Liver (tissue), 9 donors: Measurements from ENCODE around the gene FARSB. TPM values are rescaled to one million over a fixed set of nuclear protein-coding genes. Genes with fewer than 3 reads are reported as not detected.

Source experiments
- DNase-seq: peaks from one replicate; pipeline ENCODE4 v3.0.0-alpha.2; 2017; ENCODE audit warnings: low spot score
- H3K27ac ChIP-seq, 2 donors: one replicate each; pipeline ENCODE4 v1.7.0; 2013; ENCODE audit warnings: inconsistent platforms in 2 of 2, low read length in 2 of 2, control low read depth in 1 of 2, low read depth in 1 of 2, mild to moderate bottlenecking in 1 of 2
- H3K27me3 ChIP-seq, 4 donors: one replicate each; pipeline versions ENCODE4 v1.6.1 to v1.7.0; 2013; ENCODE audit warnings: low read length in 3 of 4, inconsistent platforms in 1 of 4, mild to moderate bottlenecking in 1 of 4, moderate library complexity in 1 of 4; ENCODE audit not compliant: control insufficient read depth in 4 of 4, insufficient read depth in 4 of 4
- H3K36me3 ChIP-seq, 4 donors: one replicate each; pipeline versions ENCODE4 v1.6.1 to v1.7.0; 2013; ENCODE audit warnings: low read length in 3 of 4, mild to moderate bottlenecking in 3 of 4, low read depth in 1 of 4, moderate library complexity in 1 of 4; ENCODE audit not compliant: control insufficient read depth in 4 of 4, insufficient read depth in 3 of 4
- H3K4me1 ChIP-seq, 4 donors: one replicate each; pipeline versions ENCODE4 v1.6.1 to v1.7.0; 2013; ENCODE audit warnings: low read length in 3 of 4, mild to moderate bottlenecking in 3 of 4, moderate library complexity in 1 of 4; ENCODE audit not compliant: control insufficient read depth in 4 of 4, insufficient read depth in 4 of 4
- H3K4me3 ChIP-seq, 3 donors: one replicate each; pipeline versions ENCODE4 v1.6.1 to v1.7.0; 2013; ENCODE audit warnings: low read length in 3 of 3, control low read depth in 1 of 3, low read depth in 1 of 3, mild to moderate bottlenecking in 1 of 3
- H3K9ac ChIP-seq, 2 donors: one replicate each; pipeline ENCODE4 v1.7.0; 2013; ENCODE audit warnings: low read length in 2 of 2, mild to moderate bottlenecking in 2 of 2, moderate library complexity in 2 of 2, control low read depth in 1 of 2, low read depth in 1 of 2
- H3K9me3 ChIP-seq, 4 donors: one replicate each; pipeline versions ENCODE4 v1.6.1 to v1.7.0; 2013; ENCODE audit warnings: low read length in 3 of 4; ENCODE audit not compliant: control insufficient read depth in 4 of 4
- EGR1 ChIP-seq, 2 donors: IDR thresholded peaks; 2 replicates each; pipeline ENCODE4 v1.6.1; 2016 to 2018; ENCODE audit warnings: antibody characterized with exemption in 2 of 2, low read depth in 2 of 2
- FOXA1 ChIP-seq: IDR thresholded peaks from 2 replicates; pipeline ENCODE4 v1.6.1; 2016; ENCODE audit warnings: antibody characterized with exemption
- FOXA2 ChIP-seq: IDR thresholded peaks from 2 replicates; pipeline ENCODE4 v1.6.1; 2016; ENCODE audit warnings: antibody characterized with exemption
- GABPA ChIP-seq, 2 donors: IDR thresholded peaks in 1 of 2; conservative IDR thresholded peaks in 1 of 2; 2 replicates each; pipeline ENCODE4 v1.6.1; 2016; ENCODE audit warnings: antibody characterized with exemption in 2 of 2, mild to moderate bottlenecking in 1 of 2, moderate library complexity in 1 of 2
- HNF4A ChIP-seq, 2 donors: conservative IDR thresholded peaks; 2 replicates each; pipeline ENCODE4 v1.6.1; 2016; ENCODE audit warnings: antibody characterized with exemption in 2 of 2, mild to moderate bottlenecking in 2 of 2
- HNF4G ChIP-seq: IDR thresholded peaks from 2 replicates; pipeline ENCODE4 v1.6.1; 2016; ENCODE audit warnings: antibody characterized with exemption
- JUND ChIP-seq, 2 donors: IDR thresholded peaks; 2 replicates each; pipeline ENCODE4 v1.6.1; 2016; ENCODE audit warnings: antibody characterized with exemption in 2 of 2
- NR2F2 ChIP-seq: IDR thresholded peaks from 2 replicates; pipeline ENCODE4 v1.6.1; 2016; ENCODE audit warnings: antibody characterized with exemption
- RAD21 ChIP-seq, 2 donors: IDR thresholded peaks; 2 replicates each; pipeline ENCODE4 v1.6.1; 2016; ENCODE audit warnings: antibody characterized with exemption in 2 of 2, mild to moderate bottlenecking in 2 of 2
- RXRA ChIP-seq, 2 donors: IDR thresholded peaks; 2 replicates each; pipeline ENCODE4 v1.6.1; 2017 to 2018; ENCODE audit warnings: antibody characterized with exemption in 2 of 2, mild to moderate bottlenecking in 1 of 2
- SP1 ChIP-seq: IDR thresholded peaks from 2 replicates; pipeline ENCODE4 v1.6.1; 2018; ENCODE audit warnings: antibody characterized with exemption, mild to moderate bottlenecking
- TAF1 ChIP-seq: conservative IDR thresholded peaks from 2 replicates; pipeline ENCODE4 v1.6.1; 2016; ENCODE audit warnings: antibody characterized with exemption, mild to moderate bottlenecking
- YY1 ChIP-seq: IDR thresholded peaks from 2 replicates; pipeline ENCODE4 v1.6.1; 2016; ENCODE audit warnings: antibody characterized with exemption, mild to moderate bottlenecking
- WGBS: extraction: QIAGEN DNeasy Blood & Tissue Kit; methylation state at CpG from one replicate; pipeline ENCODE4 v1.1.7; 2013; 5-methylcytosine and 5-hydroxymethylcytosine counted together
- polyA plus RNA-seq, 2 donors: library from polyadenylated mRNA; stranded (reverse) in 1 of 2; unstranded in 1 of 2; fragments of 200-250 nt in 1 of 2; fragments of >200 nt in 1 of 2; fragmentation: Nextera tagmentation in 1 of 2; extraction: Ambion mirVana in 1 of 2; gene quantifications; one replicate each; pipeline versions ENCODE4 v1.2.1 to v1.2.3, GENCODE V29; 2013 to 2015
- total RNA-seq, 2 donors: library from RNA; depleted of rRNA; stranded (reverse); fragments of >200 nt; gene quantifications; one replicate each; pipeline ENCODE4 v1.2.3, GENCODE V29; 2014
- TF ChIP-seq, protein P1 (sequence below): IDR thresholded peaks from 2 replicates; pipeline ENCODE4 v1.6.1; 2016; ENCODE audit warnings: antibody characterized with exemption
- TF ChIP-seq, protein P2 (sequence below): IDR thresholded peaks from 2 replicates; pipeline ENCODE4 v1.6.1; 2016; ENCODE audit warnings: antibody characterized with exemption
- TF ChIP-seq, protein P3 (sequence below): IDR thresholded peaks from 2 replicates; pipeline ENCODE4 v1.6.1; 2016; ENCODE audit warnings: antibody characterized with exemption, mild to moderate bottlenecking
- TF ChIP-seq, protein P4 (sequence below): IDR thresholded peaks from 2 replicates; pipeline ENCODE4 v1.6.1; 2016; ENCODE audit warnings: antibody characterized with exemption
- donor health status: healthy.
- donor health status: healthy.
- donor health status: healthy.
- donor health status: healthy.
- donor health status: healthy.

Gene FARSB
- total and polyA plus RNA-seq, 4 donors, result 5.5 to 9.7 (median 8.9) TPM

DNA sequence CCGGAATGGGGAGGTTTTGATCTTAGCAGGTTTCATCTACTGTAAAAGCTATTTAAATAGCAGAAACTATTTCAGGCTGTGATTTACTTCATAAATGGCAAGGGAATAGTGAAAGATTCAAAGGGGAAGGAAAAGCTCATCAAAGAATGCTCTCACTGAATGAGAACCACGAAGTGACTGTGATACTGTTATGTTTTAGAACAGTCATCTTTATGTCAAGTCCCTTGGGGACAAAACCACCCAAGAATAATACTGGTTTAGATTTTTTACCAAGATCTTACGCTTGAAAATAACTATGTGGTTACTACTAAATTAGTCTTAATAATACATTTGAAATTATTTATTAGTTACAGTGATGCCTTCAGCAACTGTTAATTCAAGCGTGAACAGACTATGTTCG, 28.1 kb downstream of the FARSB start:
- 96% methylated on average over 5 of the region's 5 CpGs for WGBS
- no peak for TF ChIP-seq TAF1
- no peak for TF ChIP-seq FOXA1
- TF ChIP-seq, protein P1, sequence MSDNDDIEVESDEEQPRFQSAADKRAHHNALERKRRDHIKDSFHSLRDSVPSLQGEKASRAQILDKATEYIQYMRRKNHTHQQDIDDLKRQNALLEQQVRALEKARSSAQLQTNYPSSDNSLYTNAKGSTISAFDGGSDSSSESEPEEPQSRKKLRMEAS, result no peak
- TF ChIP-seq FOXA2, result no peak
- TF ChIP-seq, protein P2, sequence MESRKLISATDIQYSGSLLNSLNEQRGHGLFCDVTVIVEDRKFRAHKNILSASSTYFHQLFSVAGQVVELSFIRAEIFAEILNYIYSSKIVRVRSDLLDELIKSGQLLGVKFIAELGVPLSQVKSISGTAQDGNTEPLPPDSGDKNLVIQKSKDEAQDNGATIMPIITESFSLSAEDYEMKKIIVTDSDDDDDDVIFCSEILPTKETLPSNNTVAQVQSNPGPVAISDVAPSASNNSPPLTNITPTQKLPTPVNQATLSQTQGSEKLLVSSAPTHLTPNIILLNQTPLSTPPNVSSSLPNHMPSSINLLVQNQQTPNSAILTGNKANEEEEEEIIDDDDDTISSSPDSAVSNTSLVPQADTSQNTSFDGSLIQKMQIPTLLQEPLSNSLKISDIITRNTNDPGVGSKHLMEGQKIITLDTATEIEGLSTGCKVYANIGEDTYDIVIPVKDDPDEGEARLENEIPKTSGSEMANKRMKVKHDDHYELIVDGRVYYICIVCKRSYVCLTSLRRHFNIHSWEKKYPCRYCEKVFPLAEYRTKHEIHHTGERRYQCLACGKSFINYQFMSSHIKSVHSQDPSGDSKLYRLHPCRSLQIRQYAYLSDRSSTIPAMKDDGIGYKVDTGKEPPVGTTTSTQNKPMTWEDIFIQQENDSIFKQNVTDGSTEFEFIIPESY, result no peak
- TF ChIP-seq YY1, result no peak
- TF ChIP-seq HNF4A (conservative IDR thresholded peaks at IDR 0.05), result no peak
- H3K27ac ChIP-seq, result no peak overlapping the region
- H3K4me3 ChIP-seq, result no peak overlapping the region
- DNase-seq, result no peak
- peaks cover 8 to 79% (median 47%) of the 10 kb centered on the region in 4 donors for H3K36me3 ChIP-seq
- no peaks in the 10 kb centered on the region for H3K9me3 ChIP-seq
- no peaks in the 10 kb centered on the region for H3K27me3 ChIP-seq
- no peak overlapping the region for H3K9ac ChIP-seq
- H3K4me1 ChIP-seq, result no peaks in the 10 kb centered on the region

DNA sequence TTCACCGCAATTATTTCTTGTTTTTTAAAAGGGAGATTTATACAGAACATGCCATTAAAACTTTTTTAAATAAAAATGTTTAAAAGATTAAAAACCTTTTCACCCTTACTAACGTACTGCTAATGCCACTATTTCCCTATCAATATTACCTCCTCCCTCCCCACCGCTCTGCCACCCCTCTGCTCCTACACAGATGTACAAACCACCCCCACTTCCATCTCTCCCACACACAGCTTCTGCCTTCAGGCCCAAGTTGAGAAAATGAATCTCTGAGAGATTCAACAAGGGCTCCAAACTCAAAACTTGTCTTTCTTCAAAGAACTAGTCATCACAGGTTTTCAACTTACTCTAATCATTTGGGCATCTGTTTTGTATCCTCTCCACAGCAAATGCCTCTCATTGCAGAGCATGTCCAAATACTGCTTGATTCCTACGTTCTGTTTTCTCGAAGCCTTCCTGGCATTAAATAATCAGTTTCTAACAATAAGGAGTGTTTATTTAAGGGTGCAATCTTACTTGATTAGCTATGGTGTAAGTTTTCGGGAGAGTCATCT, 32.1 kb downstream of the FARSB start:
- Histone ChIP-seq H3K27ac (no peak overlapping the region), H3K27me3 (no peaks in the 10 kb centered on the region), H3K36me3 (peaks cover 11 to 68% (median 34%) of the 10 kb centered on the region in 4 donors), H3K9ac (no peak overlapping the region), H3K4me3 (no peak overlapping the region), H3K9me3 (no peaks in the 10 kb centered on the region), H3K4me1 (no peaks in the 10 kb centered on the region)
- WGBS, result 95% methylated on average over 6 of the region's 6 CpGs
- DNase-seq, result no peak
- TF ChIP-seq EGR1 (IDR thresholded peaks at IDR 0.05; ENCODE audit: low read depth in 2 of 2), result no peak
- no peak for TF ChIP-seq HNF4A (conservative IDR thresholded peaks at IDR 0.05)
- TF ChIP-seq, protein P2, result no peak
- no peak for TF ChIP-seq FOXA2
- no peak for TF ChIP-seq TAF1
- no peak for TF ChIP-seq NR2F2
- no peak for TF ChIP-seq GABPA (IDR thresholded peaks at IDR 0.05 in 1 of 2, conservative IDR thresholded peaks at IDR 0.05 in 1 of 2)
- no peak for TF ChIP-seq YY1

DNA sequence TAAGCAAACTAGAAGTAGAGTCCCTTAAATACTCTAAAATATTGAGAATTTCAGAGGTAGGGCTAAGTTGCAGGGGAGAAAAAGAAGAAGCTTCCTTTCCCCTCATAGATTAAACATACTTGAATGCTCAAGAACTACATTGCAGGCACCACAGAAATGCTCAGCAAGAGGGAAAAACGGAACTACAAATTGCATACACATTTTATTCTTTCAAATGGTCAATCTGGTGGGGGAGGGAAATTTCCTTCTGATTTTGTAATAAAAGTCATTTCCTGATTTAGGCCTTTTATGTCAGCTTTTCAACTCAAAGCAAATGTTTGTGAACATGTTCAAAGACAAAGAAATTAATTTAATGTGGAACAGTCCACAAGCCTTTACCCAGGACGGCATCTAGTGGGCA, 33.0 kb downstream of the FARSB start:
- no peak for DNase-seq
- no peak overlapping the region for H3K9ac ChIP-seq
- H3K36me3 ChIP-seq, result peaks cover 9 to 61% (median 30%) of the 10 kb centered on the region in 4 donors
- H3K9me3 ChIP-seq, result no peaks in the 10 kb centered on the region
- no peaks in the 10 kb centered on the region for H3K4me1 ChIP-seq
- no peaks in the 10 kb centered on the region for H3K27me3 ChIP-seq
- no peak overlapping the region for H3K27ac ChIP-seq
- H3K4me3 ChIP-seq, result no peak overlapping the region
- WGBS, result 88% methylated on average over 2 of the region's 2 CpGs
- TF ChIP-seq TAF1, result no peak
- no peak for TF ChIP-seq FOXA1
- no peak for TF ChIP-seq FOXA2
- TF ChIP-seq, protein P1, result no peak
- TF ChIP-seq NR2F2, result no peak
- no peak for TF ChIP-seq SP1
- TF ChIP-seq, protein P3, sequence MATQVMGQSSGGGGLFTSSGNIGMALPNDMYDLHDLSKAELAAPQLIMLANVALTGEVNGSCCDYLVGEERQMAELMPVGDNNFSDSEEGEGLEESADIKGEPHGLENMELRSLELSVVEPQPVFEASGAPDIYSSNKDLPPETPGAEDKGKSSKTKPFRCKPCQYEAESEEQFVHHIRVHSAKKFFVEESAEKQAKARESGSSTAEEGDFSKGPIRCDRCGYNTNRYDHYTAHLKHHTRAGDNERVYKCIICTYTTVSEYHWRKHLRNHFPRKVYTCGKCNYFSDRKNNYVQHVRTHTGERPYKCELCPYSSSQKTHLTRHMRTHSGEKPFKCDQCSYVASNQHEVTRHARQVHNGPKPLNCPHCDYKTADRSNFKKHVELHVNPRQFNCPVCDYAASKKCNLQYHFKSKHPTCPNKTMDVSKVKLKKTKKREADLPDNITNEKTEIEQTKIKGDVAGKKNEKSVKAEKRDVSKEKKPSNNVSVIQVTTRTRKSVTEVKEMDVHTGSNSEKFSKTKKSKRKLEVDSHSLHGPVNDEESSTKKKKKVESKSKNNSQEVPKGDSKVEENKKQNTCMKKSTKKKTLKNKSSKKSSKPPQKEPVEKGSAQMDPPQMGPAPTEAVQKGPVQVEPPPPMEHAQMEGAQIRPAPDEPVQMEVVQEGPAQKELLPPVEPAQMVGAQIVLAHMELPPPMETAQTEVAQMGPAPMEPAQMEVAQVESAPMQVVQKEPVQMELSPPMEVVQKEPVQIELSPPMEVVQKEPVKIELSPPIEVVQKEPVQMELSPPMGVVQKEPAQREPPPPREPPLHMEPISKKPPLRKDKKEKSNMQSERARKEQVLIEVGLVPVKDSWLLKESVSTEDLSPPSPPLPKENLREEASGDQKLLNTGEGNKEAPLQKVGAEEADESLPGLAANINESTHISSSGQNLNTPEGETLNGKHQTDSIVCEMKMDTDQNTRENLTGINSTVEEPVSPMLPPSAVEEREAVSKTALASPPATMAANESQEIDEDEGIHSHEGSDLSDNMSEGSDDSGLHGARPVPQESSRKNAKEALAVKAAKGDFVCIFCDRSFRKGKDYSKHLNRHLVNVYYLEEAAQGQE, result no peak
- TF ChIP-seq, protein P4, sequence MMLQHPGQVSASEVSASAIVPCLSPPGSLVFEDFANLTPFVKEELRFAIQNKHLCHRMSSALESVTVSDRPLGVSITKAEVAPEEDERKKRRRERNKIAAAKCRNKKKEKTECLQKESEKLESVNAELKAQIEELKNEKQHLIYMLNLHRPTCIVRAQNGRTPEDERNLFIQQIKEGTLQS, result no peak
- no peak for TF ChIP-seq RXRA (IDR thresholded peaks at IDR 0.05)
- TF ChIP-seq YY1, result no peak
- TF ChIP-seq RAD21 (IDR thresholded peaks at IDR 0.05), result no peak
- TF ChIP-seq HNF4G, result no peak
- TF ChIP-seq JUND (IDR thresholded peaks at IDR 0.05), result no peak
- TF ChIP-seq, protein P2, result no peak
- no peak for TF ChIP-seq HNF4A (conservative IDR thresholded peaks at IDR 0.05)
- no peak for TF ChIP-seq GABPA (IDR thresholded peaks at IDR 0.05 in 1 of 2, conservative IDR thresholded peaks at IDR 0.05 in 1 of 2)
